Measurements from ENCODE around the gene LCP2.

DNA sequence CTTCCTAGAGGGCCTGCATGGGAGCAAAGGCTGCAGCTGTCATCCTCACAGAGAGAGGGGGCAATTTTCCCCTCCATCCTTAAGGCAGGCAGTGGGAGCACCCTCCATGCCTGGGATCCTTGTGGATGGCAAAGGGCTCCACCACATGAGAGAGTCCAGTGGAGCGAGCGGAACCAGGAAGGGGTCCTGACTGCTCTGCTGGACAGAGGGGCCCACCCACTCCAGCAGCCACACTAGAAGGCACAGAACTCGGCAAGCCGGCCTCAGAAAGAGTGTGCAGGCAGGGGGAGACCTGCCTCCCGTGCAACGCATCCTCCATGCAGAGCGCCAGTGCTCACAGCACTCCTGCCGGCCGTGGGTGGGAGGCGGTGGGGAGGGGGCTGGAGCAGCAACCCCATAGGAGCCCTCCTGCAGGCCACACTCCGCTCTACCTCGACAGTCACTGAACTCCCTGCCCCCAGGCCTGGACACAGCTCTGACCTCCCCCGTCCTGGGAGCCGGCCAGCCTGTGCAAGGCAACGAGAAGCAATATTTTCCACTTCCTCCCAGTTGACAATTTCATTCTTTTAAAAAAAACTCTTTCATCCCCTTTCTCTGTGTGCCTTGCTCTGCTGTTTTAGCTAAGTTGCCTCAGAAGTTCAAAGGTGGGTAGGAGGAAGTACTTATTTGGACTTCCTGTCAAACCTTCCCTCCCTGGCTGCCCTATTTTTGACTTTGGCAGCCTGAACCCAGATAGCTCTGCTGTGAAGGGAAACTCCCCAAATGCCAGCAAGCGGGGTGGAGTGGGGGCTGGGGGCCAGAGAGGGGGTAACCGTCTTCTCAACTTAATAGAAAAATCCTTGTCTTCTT, 5.3 kb upstream of the LCP2 start:
- TF ChIP-seq, protein P1, sequence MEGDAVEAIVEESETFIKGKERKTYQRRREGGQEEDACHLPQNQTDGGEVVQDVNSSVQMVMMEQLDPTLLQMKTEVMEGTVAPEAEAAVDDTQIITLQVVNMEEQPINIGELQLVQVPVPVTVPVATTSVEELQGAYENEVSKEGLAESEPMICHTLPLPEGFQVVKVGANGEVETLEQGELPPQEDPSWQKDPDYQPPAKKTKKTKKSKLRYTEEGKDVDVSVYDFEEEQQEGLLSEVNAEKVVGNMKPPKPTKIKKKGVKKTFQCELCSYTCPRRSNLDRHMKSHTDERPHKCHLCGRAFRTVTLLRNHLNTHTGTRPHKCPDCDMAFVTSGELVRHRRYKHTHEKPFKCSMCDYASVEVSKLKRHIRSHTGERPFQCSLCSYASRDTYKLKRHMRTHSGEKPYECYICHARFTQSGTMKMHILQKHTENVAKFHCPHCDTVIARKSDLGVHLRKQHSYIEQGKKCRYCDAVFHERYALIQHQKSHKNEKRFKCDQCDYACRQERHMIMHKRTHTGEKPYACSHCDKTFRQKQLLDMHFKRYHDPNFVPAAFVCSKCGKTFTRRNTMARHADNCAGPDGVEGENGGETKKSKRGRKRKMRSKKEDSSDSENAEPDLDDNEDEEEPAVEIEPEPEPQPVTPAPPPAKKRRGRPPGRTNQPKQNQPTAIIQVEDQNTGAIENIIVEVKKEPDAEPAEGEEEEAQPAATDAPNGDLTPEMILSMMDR (IDR thresholded peaks at IDR 0.05) = no peak
- TF ChIP-seq POLR2A (IDR thresholded peaks at IDR 0.05) = no peak
